ENCODE measurements around the gene DPP4. TPM values are rescaled to one million over a fixed set of nuclear protein-coding genes. Genes with fewer than 3 reads are reported as not detected.
"Not testable (repeated sequence)": the region's sequence is repeated elsewhere in the genome, so short reads cannot be mapped to it uniquely, and the experiment has no call there.

The DPP4 gene
- total and polyA plus RNA-seq, 2 donors = 4.2 to 23.9 TPM

- Histone ChIP-seq H3K4me1 (ENCODE audit: control insufficient read depth in 2 of 2, insufficient read depth in 2 of 2, low read length in 2 of 2) (peaks cover 0 to 5% of the 10 kb centered on the region in 2 donors), H3K36me3 (ENCODE audit: control insufficient read depth in 2 of 2, insufficient read depth in 2 of 2, low read length in 1 of 2) (no peaks in the 10 kb centered on the region), H3K27ac (ENCODE audit: low read depth in 1 of 2, low read length in 1 of 2) (no peak overlapping the region), H3K4me3 (ENCODE audit: low read length in 2 of 2) (no peak overlapping the region), H3K27me3 (ENCODE audit: control insufficient read depth in 2 of 2, insufficient read depth in 1 of 2, low read length in 1 of 2) (no peaks in the 10 kb centered on the region), H3K9me3 (ENCODE audit: control insufficient read depth in 2 of 2, insufficient read depth in 1 of 2, low read length in 1 of 2) (no peaks in the 10 kb centered on the region)
- 75% methylated on average over 1 of the region's 1 CpG for WGBS
- DNase-seq (ENCODE audit: low read depth in 6 of 9, low spot score in 9 of 9) = no peak
Measured at GRCh38 chr2:161983331-161983651, 90.7 kb downstream of the DPP4 start.

- no peak for DNase-seq (ENCODE audit: low read depth in 6 of 9, low spot score in 9 of 9)
- H3K27ac ChIP-seq (ENCODE audit: low read depth in 1 of 2, low read length in 1 of 2) = no peak overlapping the region
- H3K4me1 ChIP-seq (ENCODE audit: control insufficient read depth in 2 of 2, insufficient read depth in 2 of 2, low read length in 2 of 2) = peaks cover 0 to 5% of the 10 kb centered on the region in 2 donors
- no peaks in the 10 kb centered on the region for H3K27me3 ChIP-seq (ENCODE audit: control insufficient read depth in 2 of 2, insufficient read depth in 1 of 2, low read length in 1 of 2)
- no peaks in the 10 kb centered on the region for H3K36me3 ChIP-seq (ENCODE audit: control insufficient read depth in 2 of 2, insufficient read depth in 2 of 2, low read length in 1 of 2)
- no peaks in the 10 kb centered on the region for H3K9me3 ChIP-seq (ENCODE audit: control insufficient read depth in 2 of 2, insufficient read depth in 1 of 2, low read length in 1 of 2)
- WGBS = 88% methylated on average over 7 of the region's 7 CpGs
- H3K4me3 ChIP-seq (ENCODE audit: low read length in 2 of 2) = no peak overlapping the region
Measured at GRCh38 chr2:161982548-161983330, 91.3 kb downstream of the DPP4 start.

DNA sequence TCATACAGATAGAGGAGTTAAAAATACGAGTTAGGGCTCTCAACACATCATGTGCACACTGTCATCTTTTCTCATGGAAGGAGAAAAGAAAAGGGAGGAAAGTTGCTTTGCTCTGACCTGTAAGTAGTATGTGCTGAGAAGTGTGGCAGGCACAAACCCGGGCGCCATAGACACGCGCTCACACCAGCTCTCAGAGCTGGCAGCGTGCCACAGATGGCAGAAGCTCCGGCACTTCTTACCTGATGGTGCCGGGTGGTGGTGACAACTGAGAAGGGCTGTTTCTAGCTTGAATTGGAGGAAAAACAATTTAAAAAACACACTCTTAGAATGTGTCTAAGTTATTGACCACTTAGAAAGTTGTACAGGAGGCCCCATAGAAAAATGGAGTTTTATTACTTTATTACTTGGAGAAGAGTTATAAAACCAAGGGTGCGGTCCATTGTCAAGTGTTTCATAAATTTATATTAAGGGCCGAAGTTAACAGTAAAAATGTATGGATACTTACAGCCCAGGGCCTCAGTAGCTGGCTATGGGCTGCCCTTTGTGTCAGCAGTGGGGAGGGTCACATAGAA, 92.2 kb downstream of the DPP4 start:
- Histone ChIP-seq H3K4me3 (ENCODE audit: low read length in 2 of 2) (no peak overlapping the region), H3K27ac (ENCODE audit: low read depth in 1 of 2, low read length in 1 of 2) (no peak overlapping the region), H3K36me3 (ENCODE audit: control insufficient read depth in 2 of 2, insufficient read depth in 2 of 2, low read length in 1 of 2) (no peaks in the 10 kb centered on the region), H3K4me1 (ENCODE audit: control insufficient read depth in 2 of 2, insufficient read depth in 2 of 2, low read length in 2 of 2) (peaks cover 0 to 5% of the 10 kb centered on the region in 2 donors), H3K9me3 (ENCODE audit: control insufficient read depth in 2 of 2, insufficient read depth in 1 of 2, low read length in 1 of 2) (no peaks in the 10 kb centered on the region), H3K27me3 (ENCODE audit: control insufficient read depth in 2 of 2, insufficient read depth in 1 of 2, low read length in 1 of 2) (no peaks in the 10 kb centered on the region)
- WGBS = 94% methylated on average over 10 of the region's 10 CpGs
- no peak for DNase-seq (ENCODE audit: low read depth in 6 of 9, low spot score in 9 of 9)

- Histone ChIP-seq H3K4me1 (ENCODE audit: control insufficient read depth in 2 of 2, insufficient read depth in 2 of 2, low read length in 2 of 2) (peaks cover 0 to 5% of the 10 kb centered on the region in 2 donors), H3K4me3 (ENCODE audit: low read length in 2 of 2) (no peak overlapping the region), H3K27ac (ENCODE audit: low read depth in 1 of 2, low read length in 1 of 2) (no peak overlapping the region), H3K9me3 (ENCODE audit: control insufficient read depth in 2 of 2, insufficient read depth in 1 of 2, low read length in 1 of 2) (no peaks in the 10 kb centered on the region), H3K36me3 (ENCODE audit: control insufficient read depth in 2 of 2, insufficient read depth in 2 of 2, low read length in 1 of 2) (no peaks in the 10 kb centered on the region), H3K27me3 (ENCODE audit: control insufficient read depth in 2 of 2, insufficient read depth in 1 of 2, low read length in 1 of 2) (no peaks in the 10 kb centered on the region)
- 87% methylated on average over 1 of the region's 1 CpG for WGBS
- DNase-seq (ENCODE audit: low read depth in 6 of 9, low spot score in 9 of 9) = no peak
Measured at GRCh38 chr2:161980976-161981375, 93.0 kb downstream of the DPP4 start.

DNA sequence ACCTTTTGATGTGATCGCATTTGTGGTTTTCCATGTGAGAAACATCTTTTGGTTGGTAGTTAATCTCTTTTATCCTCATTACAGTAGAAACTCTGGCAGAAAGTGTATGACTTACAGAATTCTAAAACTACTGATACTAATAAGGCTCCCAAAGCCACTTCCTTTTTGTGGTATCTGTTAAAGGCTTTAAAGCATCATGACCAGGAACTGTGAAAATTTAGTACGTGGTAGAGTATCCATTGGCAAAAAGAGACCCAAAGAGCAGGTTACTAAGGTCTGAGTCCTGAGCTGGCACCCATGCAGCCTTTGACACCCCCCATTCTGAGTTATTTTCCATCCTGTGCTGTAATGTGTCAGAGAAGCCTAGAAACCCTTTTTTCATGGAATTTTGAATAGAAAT, 94.5 kb downstream of the DPP4 start:
- no peak overlapping the region for H3K4me3 ChIP-seq (ENCODE audit: low read length in 2 of 2)
- WGBS = 10% methylated on average over 2 of the region's 2 CpGs
- H3K4me1 ChIP-seq (ENCODE audit: control insufficient read depth in 2 of 2, insufficient read depth in 2 of 2, low read length in 2 of 2) = peaks cover 0 to 5% of the 10 kb centered on the region in 2 donors
- no peak for DNase-seq (ENCODE audit: low read depth in 6 of 9, low spot score in 9 of 9)
- H3K36me3 ChIP-seq (ENCODE audit: control insufficient read depth in 2 of 2, insufficient read depth in 2 of 2, low read length in 1 of 2) = no peaks in the 10 kb centered on the region
- H3K27ac ChIP-seq (ENCODE audit: low read depth in 1 of 2, low read length in 1 of 2) = no peak overlapping the region
- no peaks in the 10 kb centered on the region for H3K9me3 ChIP-seq (ENCODE audit: control insufficient read depth in 2 of 2, insufficient read depth in 1 of 2, low read length in 1 of 2)
- H3K27me3 ChIP-seq (ENCODE audit: control insufficient read depth in 2 of 2, insufficient read depth in 1 of 2, low read length in 1 of 2) = no peaks in the 10 kb centered on the region

DNA sequence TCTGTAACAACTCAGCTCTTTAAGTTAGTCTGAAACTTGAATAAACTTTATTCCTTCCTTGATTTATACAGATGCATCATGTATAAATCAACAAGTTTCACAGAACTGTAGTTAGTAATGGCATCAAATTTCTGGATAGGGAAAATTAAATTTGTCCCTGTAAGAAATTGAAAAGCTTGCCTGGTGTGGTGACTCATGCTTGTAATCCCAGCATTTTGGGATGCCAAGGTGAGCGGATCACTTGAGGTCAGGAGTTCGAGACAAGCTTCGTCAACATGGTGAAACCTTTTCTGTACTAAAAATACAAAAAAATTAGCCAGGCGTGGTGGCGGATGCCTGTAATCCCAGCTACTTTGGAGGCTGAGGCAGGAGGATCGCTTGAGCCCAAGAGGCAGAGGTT, 96.1 kb downstream of the DPP4 start:
- not testable (repeated sequence) for H3K4me3 ChIP-seq (ENCODE audit: low read length in 2 of 2); H3K27me3 ChIP-seq (ENCODE audit: control insufficient read depth in 2 of 2, insufficient read depth in 1 of 2, low read length in 1 of 2); H3K4me1 ChIP-seq (ENCODE audit: control insufficient read depth in 2 of 2, insufficient read depth in 2 of 2, low read length in 2 of 2); DNase-seq (ENCODE audit: low read depth in 6 of 9, low spot score in 9 of 9); H3K36me3 ChIP-seq (ENCODE audit: control insufficient read depth in 2 of 2, insufficient read depth in 2 of 2, low read length in 1 of 2); H3K27ac ChIP-seq (ENCODE audit: low read depth in 1 of 2, low read length in 1 of 2); H3K9me3 ChIP-seq (ENCODE audit: control insufficient read depth in 2 of 2, insufficient read depth in 1 of 2, low read length in 1 of 2)
- WGBS = 98% methylated on average over 6 of the region's 6 CpGs

GRCh38 chr2:161976917-161977316, 97.1 kb downstream of the DPP4 start:
- H3K36me3 ChIP-seq (ENCODE audit: control insufficient read depth in 2 of 2, insufficient read depth in 2 of 2, low read length in 1 of 2) = no peaks in the 10 kb centered on the region
- H3K4me1 ChIP-seq (ENCODE audit: control insufficient read depth in 2 of 2, insufficient read depth in 2 of 2, low read length in 2 of 2) = peaks cover 0 to 3% of the 10 kb centered on the region in 2 donors
- H3K9me3 ChIP-seq (ENCODE audit: control insufficient read depth in 2 of 2, insufficient read depth in 1 of 2, low read length in 1 of 2) = no peaks in the 10 kb centered on the region
- no peak overlapping the region for H3K4me3 ChIP-seq (ENCODE audit: low read length in 2 of 2)
- no peaks in the 10 kb centered on the region for H3K27me3 ChIP-seq (ENCODE audit: control insufficient read depth in 2 of 2, insufficient read depth in 1 of 2, low read length in 1 of 2)
- H3K27ac ChIP-seq (ENCODE audit: low read depth in 1 of 2, low read length in 1 of 2) = no peak overlapping the region
- no peak for DNase-seq (ENCODE audit: low read depth in 6 of 9, low spot score in 9 of 9)

GRCh38 chr2:161976295-161976694, 97.7 kb downstream of the DPP4 start:
- H3K27ac ChIP-seq (ENCODE audit: low read depth in 1 of 2, low read length in 1 of 2) = no peak overlapping the region
- H3K4me1 ChIP-seq (ENCODE audit: control insufficient read depth in 2 of 2, insufficient read depth in 2 of 2, low read length in 2 of 2) = peaks cover 0 to 6% of the 10 kb centered on the region in 2 donors
- H3K9me3 ChIP-seq (ENCODE audit: control insufficient read depth in 2 of 2, insufficient read depth in 1 of 2, low read length in 1 of 2) = no peaks in the 10 kb centered on the region
- WGBS = 92% methylated on average over 1 of the region's 1 CpG
- no peak overlapping the region for H3K4me3 ChIP-seq (ENCODE audit: low read length in 2 of 2)
- no peaks in the 10 kb centered on the region for H3K27me3 ChIP-seq (ENCODE audit: control insufficient read depth in 2 of 2, insufficient read depth in 1 of 2, low read length in 1 of 2)
- no peak for DNase-seq (ENCODE audit: low read depth in 6 of 9, low spot score in 9 of 9)
- no peaks in the 10 kb centered on the region for H3K36me3 ChIP-seq (ENCODE audit: control insufficient read depth in 2 of 2, insufficient read depth in 2 of 2, low read length in 1 of 2)

DNA sequence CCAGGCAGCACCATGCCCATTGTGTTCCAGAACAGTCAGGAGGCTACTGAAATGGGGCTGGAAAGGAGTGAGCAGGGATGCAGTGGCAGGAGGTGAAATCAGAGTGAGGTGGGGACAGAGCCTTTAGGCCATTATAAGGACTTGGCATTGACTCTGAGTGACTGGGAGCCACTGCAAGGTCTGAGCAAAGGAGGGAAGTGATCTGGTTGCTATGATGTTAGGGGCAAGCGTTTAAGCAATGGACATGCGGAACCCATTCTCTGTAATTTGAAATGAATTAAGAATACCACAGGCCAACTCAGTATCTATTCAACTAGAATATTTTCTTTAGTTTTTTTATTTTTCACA, 98.2 kb downstream of the DPP4 start:
- no peak for DNase-seq (ENCODE audit: low read depth in 6 of 9, low spot score in 9 of 9)
- H3K27me3 ChIP-seq (ENCODE audit: control insufficient read depth in 2 of 2, insufficient read depth in 1 of 2, low read length in 1 of 2) = no peaks in the 10 kb centered on the region
- 98% methylated on average over 2 of the region's 2 CpGs for WGBS

More for the DNA sequence above, 98.2 kb downstream of the DPP4 start:
- no peak overlapping the region for H3K4me3 ChIP-seq (ENCODE audit: low read length in 2 of 2)
- H3K4me1 ChIP-seq (ENCODE audit: control insufficient read depth in 2 of 2, insufficient read depth in 2 of 2, low read length in 2 of 2) = peaks cover 0 to 6% of the 10 kb centered on the region in 2 donors
- H3K36me3 ChIP-seq (ENCODE audit: control insufficient read depth in 2 of 2, insufficient read depth in 2 of 2, low read length in 1 of 2) = no peaks in the 10 kb centered on the region
- H3K9me3 ChIP-seq (ENCODE audit: control insufficient read depth in 2 of 2, insufficient read depth in 1 of 2, low read length in 1 of 2) = no peaks in the 10 kb centered on the region
- H3K27ac ChIP-seq (ENCODE audit: low read depth in 1 of 2, low read length in 1 of 2) = no peak overlapping the region

Data from thymus (tissue), 11 donors.